ENCODE data around the gene DCTN1. TPM values are rescaled to one million over a fixed set of nuclear protein-coding genes. Genes with fewer than 3 reads are reported as not detected.
"Not testable (repeated sequence)": the region's sequence is repeated elsewhere in the genome, so short reads cannot be mapped to it uniquely, and the experiment has no call there.

Gene DCTN1
- total RNA-seq, 1 donor: 153 TPM

- no peak for DNase-seq (ENCODE audit: low read depth)
- H3K4me3 ChIP-seq (ENCODE audit: low read depth, low read length): no peak overlapping the region
- no peak for TF ChIP-seq CTCF (IDR thresholded peaks at IDR 0.05; ENCODE audit: insufficient read depth, low read depth, low read length)
Observed at GRCh38 chr2:74345272-74345943, 34.7 kb downstream of the DCTN1 start.

GRCh38 chr2:74343316-74343715 is 36.8 kb downstream of the DCTN1 start, which contains the start of gene SLC4A5:
Gene SLC4A5, minus strand, starts transcription at chr2:74343416. Its CDS starts 28,393 bp downstream, at chr2:74315023.
- no peak within 1 kb of the TSS for H3K4me3 ChIP-seq (ENCODE audit: low read depth, low read length)
- no peak for DNase-seq (ENCODE audit: low read depth)

GRCh38 chr2:74336227-74336626 is 43.9 kb downstream of the DCTN1 start:
- H3K4me3 ChIP-seq (ENCODE audit: low read depth, low read length); DNase-seq (ENCODE audit: low read depth): not testable (repeated sequence)

More at GRCh38 chr2:74343316-74343715, 36.8 kb downstream of the DCTN1 start, which contains the start of gene SLC4A5:
- TF ChIP-seq CTCF (IDR thresholded peaks at IDR 0.05; ENCODE audit: insufficient read depth, low read depth, low read length): no peak

- DNase-seq (ENCODE audit: low read depth): peak; percentile 73
- H3K4me3 ChIP-seq (ENCODE audit: low read depth, low read length): no peak overlapping the region
- peak; percentile 98 for TF ChIP-seq CTCF (IDR thresholded peaks at IDR 0.05; ENCODE audit: insufficient read depth, low read depth, low read length)
Observed at GRCh38 chr2:74334931-74335333, 45.2 kb downstream of the DCTN1 start.

- no peak for TF ChIP-seq CTCF (IDR thresholded peaks at IDR 0.05; ENCODE audit: insufficient read depth, low read depth, low read length)
- H3K4me3 ChIP-seq (ENCODE audit: low read depth, low read length): no peak overlapping the region
- DNase-seq (ENCODE audit: low read depth): no peak
Observed at GRCh38 chr2:74333896-74334586, 46.1 kb downstream of the DCTN1 start.

- H3K4me3 ChIP-seq (ENCODE audit: low read depth, low read length): no peak overlapping the region
- peak; percentile 72 for TF ChIP-seq CTCF (IDR thresholded peaks at IDR 0.05; ENCODE audit: insufficient read depth, low read depth, low read length)
- DNase-seq (ENCODE audit: low read depth): peak; percentile 52
Observed at GRCh38 chr2:74333175-74333574, 46.9 kb downstream of the DCTN1 start.

- H3K4me3 ChIP-seq (ENCODE audit: low read depth, low read length): no peak overlapping the region
Observed at GRCh38 chr2:74332550-74333174, 47.4 kb downstream of the DCTN1 start.

More at GRCh38 chr2:74332550-74333174, 47.4 kb downstream of the DCTN1 start:
- DNase-seq (ENCODE audit: low read depth): no peak
- no peak for TF ChIP-seq CTCF (IDR thresholded peaks at IDR 0.05; ENCODE audit: insufficient read depth, low read depth, low read length)
